GM19324 (cell line): ENCODE data around the gene ZMIZ1.

Source experiments
- ATAC-seq: cut with Tn5 transposase; IDR thresholded peaks from one replicate; pipeline ENCODE4 v1.9.1; 2021; ENCODE audit warnings: mild to moderate bottlenecking, moderate library complexity; ENCODE audit not compliant: unreplicated experiment, low FRiP score

ZMIZ1 gene

DNA sequence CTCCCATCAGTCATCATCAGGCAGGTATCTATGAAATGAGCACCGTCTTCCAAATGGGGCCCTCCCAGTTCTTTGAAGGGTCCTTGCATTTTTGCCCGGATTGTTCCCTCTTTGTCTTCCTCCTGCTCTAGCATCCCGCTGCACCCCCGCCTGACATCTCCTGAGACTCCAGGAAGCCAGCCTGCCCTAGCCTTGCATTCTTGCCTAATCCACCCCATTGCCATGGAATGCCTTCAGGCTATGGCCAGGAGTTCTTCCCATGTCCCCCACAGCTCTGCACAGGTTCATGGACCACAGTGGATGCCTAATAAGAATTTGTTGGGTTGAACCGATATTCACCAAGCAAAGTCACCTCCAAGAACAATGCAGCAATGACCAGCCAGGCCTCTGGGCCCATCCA, 62.1 kb downstream of the ZMIZ1 start:
- ATAC-seq = no peak

DNA sequence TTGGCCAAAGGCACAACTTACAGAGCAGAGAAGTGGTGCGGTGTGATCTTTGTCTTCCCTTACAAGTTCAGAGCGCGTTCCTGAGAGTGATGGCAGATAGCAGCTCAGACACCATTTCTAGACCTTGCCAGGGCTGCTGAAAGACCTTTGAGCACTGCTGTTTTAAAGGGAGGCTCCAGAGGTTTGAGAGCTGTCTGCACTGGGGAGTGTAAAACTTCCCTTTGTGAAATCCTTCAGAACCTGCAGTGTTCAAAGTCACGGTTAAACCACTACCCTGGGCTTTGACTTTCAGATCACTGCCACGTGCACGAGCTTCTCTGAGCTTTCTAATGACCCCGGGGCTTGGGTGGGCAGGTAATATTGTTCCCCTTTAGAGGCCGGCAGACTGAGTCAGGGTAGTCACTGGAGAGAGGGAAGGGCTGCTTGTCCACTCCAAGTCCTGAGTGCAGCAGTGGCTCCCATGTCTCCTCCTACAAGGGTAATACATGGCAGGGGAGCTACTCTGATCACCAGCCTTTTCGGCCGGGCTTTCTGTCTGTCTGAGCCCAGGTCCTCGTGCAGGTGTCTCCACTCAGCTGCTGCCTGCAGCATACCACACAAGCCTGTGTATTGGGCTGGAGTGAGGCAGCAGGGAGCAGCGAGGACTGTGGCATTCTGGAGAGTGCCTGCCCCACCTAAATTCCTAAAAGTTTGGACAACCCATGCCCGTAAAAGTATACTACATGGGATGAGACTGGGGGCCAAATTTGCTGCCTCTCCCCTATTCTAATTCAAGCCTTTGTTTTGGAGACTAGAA, 63.3 kb downstream of the ZMIZ1 start:
- no peak for ATAC-seq

GRCh38 chr10:79132681-79133381, 64.1 kb downstream of the ZMIZ1 start:
- ATAC-seq = no peak

- no peak for ATAC-seq
These were observed 64.7 kb downstream of the ZMIZ1 start for GRCh38 chr10:79133416-79133815.

- ATAC-seq = no peak
These were observed 67.0 kb downstream of the ZMIZ1 start for GRCh38 chr10:79135790-79136189.

DNA sequence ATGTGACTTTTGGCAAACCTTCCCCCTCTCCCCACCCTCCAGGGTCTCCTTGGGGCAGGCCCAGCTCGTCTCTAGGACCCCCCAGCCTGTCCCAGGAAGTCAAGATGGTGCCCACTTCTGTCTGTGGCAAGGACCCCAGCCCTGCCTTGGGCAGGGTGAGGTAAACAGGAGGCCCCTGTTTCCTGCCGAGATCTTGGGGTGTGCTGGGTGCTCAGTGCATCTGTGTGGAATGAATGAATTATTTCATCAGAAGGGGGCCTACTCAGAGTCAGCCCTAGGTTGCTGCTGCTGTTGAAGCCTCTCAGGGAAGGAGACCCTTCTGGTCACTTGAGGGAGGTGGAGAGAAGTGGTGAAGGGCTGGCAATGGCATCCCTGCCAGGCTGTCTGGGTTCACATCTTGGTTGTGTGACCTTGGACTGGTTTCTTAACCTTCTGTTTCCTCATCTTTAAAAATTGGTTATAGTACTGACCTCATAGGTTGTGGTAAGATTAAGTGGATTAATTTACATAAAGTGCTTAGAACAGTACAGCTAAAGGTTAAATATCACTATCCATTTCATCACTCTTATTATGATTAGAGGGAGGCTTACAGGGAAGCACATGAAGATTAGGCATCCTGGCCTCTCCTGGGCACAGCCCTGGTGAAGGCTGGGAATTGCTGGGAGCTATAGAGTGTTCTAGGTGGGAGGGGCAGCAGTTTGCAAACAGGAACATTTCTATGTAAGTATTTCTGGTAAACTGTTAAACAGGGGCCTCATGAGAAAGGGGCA, 67.7 kb downstream of the ZMIZ1 start:
- no peak for ATAC-seq

DNA sequence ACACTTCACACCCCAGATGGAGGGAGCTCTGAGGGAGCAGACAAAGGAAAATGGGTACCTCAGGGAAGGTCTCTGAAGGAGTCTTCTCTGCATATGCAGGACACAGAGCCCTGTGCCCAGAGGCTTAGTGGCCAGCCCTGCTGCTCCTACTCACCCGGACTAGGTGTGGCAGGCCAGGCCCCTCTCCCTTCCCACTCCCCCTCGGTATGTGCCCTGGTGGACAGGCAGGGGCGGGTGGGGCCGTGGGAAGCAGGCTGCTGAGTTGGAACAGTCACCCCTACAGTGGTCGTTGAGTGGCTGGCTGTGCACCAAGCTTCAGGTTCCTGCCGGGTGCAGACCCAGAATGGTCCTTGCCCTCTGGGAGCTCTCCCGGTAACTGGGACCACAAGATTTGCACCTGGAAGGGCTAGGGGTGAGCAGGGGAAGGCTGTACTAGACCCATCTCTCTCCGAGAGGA, 68.6 kb downstream of the ZMIZ1 start:
- no peak for ATAC-seq

DNA sequence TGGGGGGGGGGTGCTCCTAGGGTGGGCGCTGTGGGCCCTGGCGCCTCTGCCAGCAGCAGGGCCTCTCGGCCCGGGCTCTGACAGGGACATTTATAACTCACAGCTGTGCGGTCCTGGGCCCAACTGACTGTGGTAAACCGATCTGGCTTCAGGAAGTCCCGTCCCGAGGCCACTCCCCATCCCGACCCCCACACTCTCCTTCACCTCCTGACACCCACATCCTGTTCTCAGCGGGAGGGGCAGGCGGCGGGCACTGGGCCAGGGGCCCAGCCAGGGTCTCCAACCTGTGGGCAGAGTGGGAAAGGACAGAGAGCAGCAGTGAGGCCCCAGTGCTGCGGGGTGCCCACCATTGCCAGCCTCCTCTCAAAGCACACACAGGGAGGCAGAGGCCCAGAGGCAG, 69.1 kb downstream of the ZMIZ1 start:
- ATAC-seq = no peak

DNA sequence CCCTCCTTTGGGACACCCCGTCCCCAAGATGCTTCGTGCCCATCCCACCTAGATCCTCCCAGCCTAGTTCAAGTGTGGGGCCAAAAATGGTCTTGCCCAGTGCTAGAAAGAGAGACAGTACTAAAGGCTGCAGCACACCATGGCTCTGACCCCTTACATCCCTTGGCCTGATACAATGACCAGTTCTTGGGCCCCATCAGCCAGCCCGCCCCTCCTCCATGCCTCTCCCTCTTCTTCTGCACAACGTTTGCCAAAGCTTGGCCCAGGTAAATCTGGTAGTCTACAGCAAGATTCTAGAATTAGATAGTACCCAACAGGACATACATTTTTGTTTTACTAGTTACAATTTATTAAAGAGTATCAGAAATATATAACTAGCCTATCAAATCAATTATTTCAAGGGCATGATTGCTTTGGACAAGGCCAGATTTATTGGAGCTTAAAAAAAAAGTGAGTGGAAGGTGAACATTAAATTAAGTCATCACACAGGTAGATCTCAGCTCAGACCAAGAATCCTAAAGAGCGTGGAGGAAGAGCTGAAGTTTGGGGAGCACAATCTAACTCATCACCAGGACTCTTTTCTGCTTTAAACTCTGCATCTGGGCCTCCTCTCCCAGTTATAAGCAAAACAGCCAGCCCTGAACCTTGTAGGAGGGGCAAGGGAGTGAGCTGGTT, 69.8 kb downstream of the ZMIZ1 start:
- ATAC-seq = no peak

GRCh38 chr10:79139124-79139835, 70.5 kb downstream of the ZMIZ1 start:
- ATAC-seq = no peak

GRCh38 chr10:79140085-79140793, 71.5 kb downstream of the ZMIZ1 start:
- no peak for ATAC-seq

GRCh38 chr10:79140855-79141254, 72.1 kb downstream of the ZMIZ1 start:
- ATAC-seq = no peak

DNA sequence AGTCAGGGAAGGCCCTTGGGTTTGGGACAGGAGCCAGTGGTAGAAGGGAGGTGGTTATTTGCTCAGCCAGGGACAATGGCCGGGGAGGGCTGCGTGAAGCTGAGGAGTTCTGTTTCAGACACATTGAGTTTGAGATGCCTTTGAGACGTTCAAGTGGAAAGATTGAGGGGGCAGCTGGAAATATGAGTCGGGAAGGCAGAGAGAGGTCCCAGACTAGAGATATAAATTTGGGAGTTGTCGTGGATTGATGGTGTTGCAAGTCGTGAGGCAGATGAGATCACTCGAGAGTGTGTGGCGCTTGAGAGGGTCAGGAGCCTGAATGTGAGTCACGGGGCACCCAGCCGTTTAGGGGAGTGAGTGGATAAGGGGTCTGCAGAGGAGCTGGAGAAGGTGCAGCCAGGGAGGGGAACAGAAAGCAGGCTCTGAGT, 73.3 kb downstream of the ZMIZ1 start:
- ATAC-seq = no peak

DNA sequence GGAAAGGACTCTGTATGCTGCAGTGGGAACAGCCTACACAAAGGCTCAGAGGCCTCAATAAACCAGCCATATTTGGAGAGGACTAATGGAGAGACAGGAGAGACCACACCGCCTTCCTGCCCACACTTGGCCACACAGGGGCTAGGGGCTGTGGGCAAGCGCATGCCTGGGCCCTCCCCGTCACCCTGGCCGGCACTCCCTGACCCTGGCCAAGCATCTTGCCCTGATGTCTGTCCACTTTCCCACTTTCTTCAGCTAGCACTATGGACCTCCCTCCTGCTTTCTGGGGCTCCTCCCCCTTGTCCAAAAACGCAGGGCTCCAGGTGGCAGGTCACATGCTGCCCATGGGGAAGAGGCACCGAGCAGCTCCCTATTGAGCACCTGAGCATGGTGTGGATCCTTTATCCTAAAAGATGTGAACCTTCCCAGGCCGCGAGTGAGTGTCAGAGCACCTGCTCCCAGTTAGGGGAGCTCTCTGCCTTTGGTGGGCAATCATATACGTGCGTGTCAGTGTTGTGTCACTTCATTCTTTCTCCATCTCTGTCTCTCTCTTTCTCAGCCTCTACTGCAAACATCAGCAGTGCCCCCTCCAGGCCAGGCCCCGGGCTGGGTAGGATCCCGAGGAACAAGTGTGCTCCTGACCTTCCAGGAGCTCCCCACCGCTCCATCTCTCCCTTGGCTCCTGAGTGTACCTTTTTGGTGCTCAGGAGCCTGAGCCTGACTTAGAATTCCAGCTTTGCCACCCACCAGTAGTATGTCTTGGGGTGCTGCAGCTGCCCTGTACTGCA, 74.0 kb downstream of the ZMIZ1 start:
- no peak for ATAC-seq

DNA sequence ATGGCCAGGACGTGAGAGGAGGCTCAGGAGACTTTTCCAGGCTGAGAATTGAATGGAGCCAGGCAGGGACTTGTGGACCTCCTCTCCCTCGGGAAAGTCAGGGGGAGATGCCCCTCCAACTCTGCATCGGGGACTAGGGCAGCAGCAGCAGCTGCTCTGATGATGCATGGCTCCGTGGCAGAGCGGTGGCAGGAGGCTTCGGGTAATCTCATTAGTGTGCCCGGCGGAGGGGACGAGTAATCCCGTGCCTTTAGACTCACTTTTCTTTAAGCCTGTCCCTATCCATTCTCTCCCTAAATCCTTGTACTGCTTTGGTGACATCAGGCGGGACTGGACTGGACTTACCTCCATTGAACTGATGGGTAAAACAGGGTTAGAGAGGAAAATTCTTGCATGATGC, 75.1 kb downstream of the ZMIZ1 start:
- no peak for ATAC-seq

- no peak for ATAC-seq
These were observed 75.8 kb downstream of the ZMIZ1 start for GRCh38 chr10:79144351-79145173.

- no peak for ATAC-seq
These were observed 76.4 kb downstream of the ZMIZ1 start for GRCh38 chr10:79145174-79145483.
